K562 (cell line): ENCODE measurements around the gene TBX10. TPM values are rescaled to one million over a fixed set of nuclear protein-coding genes. Genes with fewer than 3 reads are reported as not detected.
A peak's percentile ranks its signal among the peaks of the same experiment; 100 is the strongest.

Experiments
- CTBP1 ChIP-seq: fragments of 450-650 bp; IDR thresholded peaks from 2 replicates; pipeline ENCODE4 v1.6.1; 2016; ENCODE audit warnings: borderline replicate concordance
- HSF4 ChIP-seq: fragments of 250-450 bp; sonication (Bioruptor Pico); IDR thresholded peaks from 2 replicates; pipeline ENCODE4 v2.1.2; 2022; ENCODE audit warnings: mild to moderate bottlenecking, moderate library complexity, borderline replicate concordance
- KLF13 ChIP-seq: fragments of 450-650 bp; IDR thresholded peaks from 2 replicates; pipeline ENCODE4 v1.6.1; 2016; ENCODE audit warnings: missing genetic modification characterization, low read depth, mild to moderate bottlenecking, missing compliant biosample characterization, moderate library complexity, borderline replicate concordance
- NFIC ChIP-seq: fragments of 450-650 bp; IDR thresholded peaks from 2 replicates; pipeline ENCODE4 v1.6.1; 2017; ENCODE audit warnings: mild to moderate bottlenecking, inconsistent platforms
- POLR2B ChIP-seq: fragments of 450-650 bp; IDR thresholded peaks from 2 replicates; pipeline ENCODE4 v1.6.1; 2018; ENCODE audit warnings: low read depth; ENCODE audit not compliant: partially characterized antibody
- RBM34 ChIP-seq: fragments of 200-400 bp; formaldehyde crosslinking; IDR thresholded peaks from 2 replicates; pipeline ENCODE4 v1.6.1; 2018; ENCODE audit warnings: low read length, borderline replicate concordance; ENCODE audit not compliant: insufficient read depth
- SAP30 ChIP-seq: fragments of 200-600 bp; sonication (generic); IDR thresholded peaks from 2 replicates; pipeline ENCODE4 v1.6.1; 2012; ENCODE audit warnings: borderline replicate concordance, low read depth, mild to moderate bottlenecking, moderate library complexity, low read length, control low read depth, inconsistent platforms; ENCODE audit not compliant: insufficient read depth, poor library complexity, severe bottlenecking
- TEAD4 ChIP-seq, 2 experiments: sonication (generic) in 1 of 2; formaldehyde crosslinking in 1 of 2; IDR thresholded peaks; 2 replicates each; pipeline versions ENCODE4 v1.6.1 to v1.8.0; 2012 to 2022; ENCODE audit warnings: borderline replicate concordance in 1 of 2, inconsistent platforms in 1 of 2, low read length in 1 of 2, mild to moderate bottlenecking in 1 of 2, missing genetic modification reagents in 1 of 2
- ZMIZ1 ChIP-seq, 2 experiments: fragments of 150-350 bp in 1 of 2; IDR thresholded peaks; 2 replicates each; pipeline ENCODE4 v1.6.1; 2012 to 2016; ENCODE audit warnings: low read depth in 2 of 2, low read length in 2 of 2, mild to moderate bottlenecking in 1 of 2, moderate library complexity in 1 of 2
- polyA plus RNA-seq, 8 experiments: library from polyadenylated mRNA; depleted of rRNA in 4 of 8; stranded (reverse) in 5 of 8; unstranded in 3 of 8; fragments of >200 nt; fragmentation: Nextera tagmentation in 2 of 8; fragmentation: Illumina TruSeq in 1 of 8; extraction: Ambion mirVana in 2 of 8; extraction: Trizol in 1 of 8; gene quantifications; 2 replicates each; pipeline versions ENCODE4 v1.2.1 to v1.2.3, GENCODE V29; 2011 to 2014; ENCODE audit warnings: inconsistent platforms in 1 of 8, missing spikeins in 1 of 8
- total RNA-seq, 7 experiments: library from RNA; depleted of rRNA in 6 of 7; stranded (reverse); fragments of >200 nt in 6 of 7; fragmentation: Illumina TruSeq in 2 of 7; extraction: Trizol in 2 of 7; gene quantifications; 2 replicates each; pipeline versions ENCODE4 v1.2.1 to v1.2.3, GENCODE V29; 2011 to 2021; ENCODE audit warnings: low replicate concordance in 1 of 7
- TF ChIP-seq, protein P1 (sequence below): fragments of 250-450 bp; sonication (Bioruptor Pico); IDR thresholded peaks from 2 replicates; pipeline ENCODE4 v1.5.0; 2021
- TF ChIP-seq, protein P2 (sequence below): fragments of 450-650 bp; IDR thresholded peaks from 2 replicates; pipeline ENCODE4 v1.6.1; 2016; ENCODE audit warnings: borderline replicate concordance
- TF ChIP-seq, protein P3 (sequence below): fragments of 450-650 bp; formaldehyde crosslinking; IDR thresholded peaks from 2 replicates; pipeline ENCODE4 v1.4.0; 2020; ENCODE audit warnings: mild to moderate bottlenecking, moderate library complexity

The TBX10 gene
- total and polyA plus RNA-seq, 9 of the 15 experiments (the other 6 are each of a cell fraction or from before 2014, with no cell fraction given), result not detected

DNA sequence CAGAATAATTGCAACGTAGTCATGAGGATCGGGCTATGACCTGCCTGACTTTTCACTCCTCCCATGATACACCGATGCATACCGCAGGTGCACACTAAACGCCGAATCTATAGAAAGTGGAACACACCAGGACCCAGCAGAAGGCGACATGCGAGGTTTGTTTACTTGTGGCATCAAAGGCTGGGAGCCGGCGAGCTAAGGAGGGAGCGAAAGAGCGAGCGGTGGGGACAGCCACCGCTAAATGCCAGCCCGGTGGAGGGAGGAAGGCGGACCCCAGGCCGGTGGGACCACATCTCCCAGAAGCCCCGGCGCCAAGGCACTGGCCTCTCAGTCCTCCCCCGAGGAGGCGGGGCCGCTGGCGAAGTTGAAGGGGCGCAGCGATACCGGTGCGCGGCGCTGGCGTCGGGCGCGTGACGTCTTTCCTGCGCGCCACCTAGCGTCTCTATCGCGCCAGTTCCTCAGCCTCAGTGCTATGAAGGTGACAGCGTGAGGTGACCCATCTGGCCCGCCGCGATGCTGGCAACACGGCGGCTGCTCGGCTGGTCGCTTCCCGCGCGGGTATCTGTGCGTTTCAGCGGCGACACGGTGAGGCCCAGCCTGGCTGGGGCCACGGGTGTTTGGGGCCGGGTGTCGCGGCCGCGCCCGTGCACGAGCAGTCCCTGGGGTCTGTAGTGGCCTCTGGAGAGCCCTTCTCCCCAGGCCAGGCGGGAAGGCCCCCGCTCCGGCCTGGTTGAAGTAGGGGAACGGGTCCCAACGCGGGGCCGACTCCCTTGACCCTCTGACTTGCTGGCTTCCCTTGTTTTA, 32.9 kb downstream of the TBX10 start, which contains the start of gene NDUFV1 (continued):
- TF ChIP-seq POLR2B, result peak; percentile 72
- TF ChIP-seq SAP30, result peak; percentile 93
- TF ChIP-seq TEAD4 (IDR thresholded peaks at IDR 0.05; ENCODE audit: low read length), result 0 out of 2 replicates have a peak, but pooled peaks have one; percentile 3
- TF ChIP-seq TEAD4 (CRISPR knock-in tag; IDR thresholded peaks at IDR 0.05; ENCODE audit: borderline replicate concordance), result no peak
- TF ChIP-seq, protein P1, sequence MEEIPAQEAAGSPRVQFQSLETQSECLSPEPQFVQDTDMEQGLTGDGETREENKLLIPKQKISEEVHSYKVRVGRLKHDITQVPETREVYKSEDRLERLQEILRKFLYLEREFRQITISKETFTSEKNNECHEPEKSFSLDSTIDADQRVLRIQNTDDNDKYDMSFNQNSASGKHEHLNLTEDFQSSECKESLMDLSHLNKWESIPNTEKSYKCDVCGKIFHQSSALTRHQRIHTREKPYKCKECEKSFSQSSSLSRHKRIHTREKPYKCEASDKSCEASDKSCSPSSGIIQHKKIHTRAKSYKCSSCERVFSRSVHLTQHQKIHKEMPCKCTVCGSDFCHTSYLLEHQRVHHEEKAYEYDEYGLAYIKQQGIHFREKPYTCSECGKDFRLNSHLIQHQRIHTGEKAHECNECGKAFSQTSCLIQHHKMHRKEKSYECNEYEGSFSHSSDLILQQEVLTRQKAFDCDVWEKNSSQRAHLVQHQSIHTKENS (CRISPR knock-in tag), result no peak
- TF ChIP-seq CTBP1, result peak; percentile 81
- TF ChIP-seq, protein P2, sequence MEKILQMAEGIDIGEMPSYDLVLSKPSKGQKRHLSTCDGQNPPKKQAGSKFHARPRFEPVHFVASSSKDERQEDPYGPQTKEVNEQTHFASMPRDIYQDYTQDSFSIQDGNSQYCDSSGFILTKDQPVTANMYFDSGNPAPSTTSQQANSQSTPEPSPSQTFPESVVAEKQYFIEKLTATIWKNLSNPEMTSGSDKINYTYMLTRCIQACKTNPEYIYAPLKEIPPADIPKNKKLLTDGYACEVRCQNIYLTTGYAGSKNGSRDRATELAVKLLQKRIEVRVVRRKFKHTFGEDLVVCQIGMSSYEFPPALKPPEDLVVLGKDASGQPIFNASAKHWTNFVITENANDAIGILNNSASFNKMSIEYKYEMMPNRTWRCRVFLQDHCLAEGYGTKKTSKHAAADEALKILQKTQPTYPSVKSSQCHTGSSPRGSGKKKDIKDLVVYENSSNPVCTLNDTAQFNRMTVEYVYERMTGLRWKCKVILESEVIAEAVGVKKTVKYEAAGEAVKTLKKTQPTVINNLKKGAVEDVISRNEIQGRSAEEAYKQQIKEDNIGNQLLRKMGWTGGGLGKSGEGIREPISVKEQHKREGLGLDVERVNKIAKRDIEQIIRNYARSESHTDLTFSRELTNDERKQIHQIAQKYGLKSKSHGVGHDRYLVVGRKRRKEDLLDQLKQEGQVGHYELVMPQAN, result peak; percentile 95
- TF ChIP-seq, protein P3, sequence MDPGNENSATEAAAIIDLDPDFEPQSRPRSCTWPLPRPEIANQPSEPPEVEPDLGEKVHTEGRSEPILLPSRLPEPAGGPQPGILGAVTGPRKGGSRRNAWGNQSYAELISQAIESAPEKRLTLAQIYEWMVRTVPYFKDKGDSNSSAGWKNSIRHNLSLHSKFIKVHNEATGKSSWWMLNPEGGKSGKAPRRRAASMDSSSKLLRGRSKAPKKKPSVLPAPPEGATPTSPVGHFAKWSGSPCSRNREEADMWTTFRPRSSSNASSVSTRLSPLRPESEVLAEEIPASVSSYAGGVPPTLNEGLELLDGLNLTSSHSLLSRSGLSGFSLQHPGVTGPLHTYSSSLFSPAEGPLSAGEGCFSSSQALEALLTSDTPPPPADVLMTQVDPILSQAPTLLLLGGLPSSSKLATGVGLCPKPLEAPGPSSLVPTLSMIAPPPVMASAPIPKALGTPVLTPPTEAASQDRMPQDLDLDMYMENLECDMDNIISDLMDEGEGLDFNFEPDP (CRISPR knock-in tag), result 0 out of 2 replicates have a peak, but pooled peaks have one; percentile 17
- TF ChIP-seq KLF13 (tag), result 0 out of 2 replicates have a peak, but pooled peaks have one; percentile 74
- TF ChIP-seq RBM34, result no peak
- peak in 1 of 2 experiments; percentile 41; a peak in 1 of 4 replicates for TF ChIP-seq ZMIZ1 (IDR thresholded peaks at IDR 0.05; ENCODE audit: low read depth in 2 of 2, low read length in 2 of 2)
- TF ChIP-seq NFIC, result peak; percentile 35
- TF ChIP-seq HSF4 (CRISPR knock-in tag), result no peak
